Astrocyte of the spinal cord (primary cell): ENCODE measurements around the gene ZKSCAN5.

Experiments
- DNase-seq: peaks from one replicate; pipeline ENCODE4 v3.0.0; 2011; ENCODE audit warnings: low read depth, low spot score
- H3K4me3 ChIP-seq: 2 replicates; pipeline ENCODE4 v1.5.1; 2011; ENCODE audit warnings: low read depth, mild to moderate bottlenecking, low read length, moderate library complexity
- in situ Hi-C: cut with HindIII; loops from 2 replicates; pipeline ENCODE4 v1.10.0; 2017; ENCODE audit warnings: low sequenced_read_pairs
- TF ChIP-seq, protein P1 (sequence below): IDR thresholded peaks from 2 replicates; pipeline ENCODE4 v1.5.1; 2012; ENCODE audit warnings: low read depth, mild to moderate bottlenecking, low read length, inconsistent platforms

ZKSCAN5 gene

DNA sequence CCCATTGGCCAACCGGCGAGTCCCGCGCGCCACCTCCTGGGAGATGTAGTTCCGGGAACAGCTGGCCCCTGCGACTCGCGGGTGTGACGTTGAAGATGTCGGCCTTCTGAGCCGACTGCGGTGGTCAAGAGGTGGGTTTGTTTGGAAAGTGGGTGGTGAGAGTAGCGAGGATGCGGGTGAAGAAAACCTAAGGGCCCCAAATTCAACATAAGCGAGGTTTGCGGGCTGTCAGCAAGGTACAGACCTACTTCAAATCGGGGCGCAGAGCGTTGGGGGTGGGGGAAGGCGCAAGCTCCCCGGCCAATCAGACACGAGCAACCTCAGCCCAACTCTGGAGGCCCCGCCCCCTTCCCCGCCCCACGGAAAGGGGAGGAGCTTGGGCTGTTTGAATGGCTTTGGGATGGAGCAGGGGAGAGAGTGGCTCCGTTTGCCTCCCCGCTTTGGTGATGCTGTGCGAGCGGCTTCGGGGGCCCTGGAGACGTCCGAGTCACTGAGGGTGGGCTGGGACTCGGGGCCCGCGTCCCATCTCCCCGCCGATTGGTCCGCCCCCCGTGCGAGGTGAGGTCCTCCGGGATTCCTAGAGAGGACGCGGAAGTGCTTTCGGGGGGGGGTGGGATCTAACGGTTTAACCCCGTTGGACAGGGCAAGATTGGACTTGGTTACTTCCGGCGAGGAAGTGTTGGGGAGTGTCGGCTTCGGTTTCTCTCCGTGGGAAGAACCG is at the start of gene ZKSCAN5:
Gene ZKSCAN5, plus strand, starts transcription at position 60 of the 721 bp plus-strand sequence. CDS start 1,383 bp downstream, outside the sequence.
- TF ChIP-seq, protein P1, sequence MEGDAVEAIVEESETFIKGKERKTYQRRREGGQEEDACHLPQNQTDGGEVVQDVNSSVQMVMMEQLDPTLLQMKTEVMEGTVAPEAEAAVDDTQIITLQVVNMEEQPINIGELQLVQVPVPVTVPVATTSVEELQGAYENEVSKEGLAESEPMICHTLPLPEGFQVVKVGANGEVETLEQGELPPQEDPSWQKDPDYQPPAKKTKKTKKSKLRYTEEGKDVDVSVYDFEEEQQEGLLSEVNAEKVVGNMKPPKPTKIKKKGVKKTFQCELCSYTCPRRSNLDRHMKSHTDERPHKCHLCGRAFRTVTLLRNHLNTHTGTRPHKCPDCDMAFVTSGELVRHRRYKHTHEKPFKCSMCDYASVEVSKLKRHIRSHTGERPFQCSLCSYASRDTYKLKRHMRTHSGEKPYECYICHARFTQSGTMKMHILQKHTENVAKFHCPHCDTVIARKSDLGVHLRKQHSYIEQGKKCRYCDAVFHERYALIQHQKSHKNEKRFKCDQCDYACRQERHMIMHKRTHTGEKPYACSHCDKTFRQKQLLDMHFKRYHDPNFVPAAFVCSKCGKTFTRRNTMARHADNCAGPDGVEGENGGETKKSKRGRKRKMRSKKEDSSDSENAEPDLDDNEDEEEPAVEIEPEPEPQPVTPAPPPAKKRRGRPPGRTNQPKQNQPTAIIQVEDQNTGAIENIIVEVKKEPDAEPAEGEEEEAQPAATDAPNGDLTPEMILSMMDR, result no peak
- H3K4me3 ChIP-seq, result peak within 1 kb of the TSS; percentile 84
- peak; percentile 99 for DNase-seq
- in situ Hi-C loops, result no loop called here

DNA sequence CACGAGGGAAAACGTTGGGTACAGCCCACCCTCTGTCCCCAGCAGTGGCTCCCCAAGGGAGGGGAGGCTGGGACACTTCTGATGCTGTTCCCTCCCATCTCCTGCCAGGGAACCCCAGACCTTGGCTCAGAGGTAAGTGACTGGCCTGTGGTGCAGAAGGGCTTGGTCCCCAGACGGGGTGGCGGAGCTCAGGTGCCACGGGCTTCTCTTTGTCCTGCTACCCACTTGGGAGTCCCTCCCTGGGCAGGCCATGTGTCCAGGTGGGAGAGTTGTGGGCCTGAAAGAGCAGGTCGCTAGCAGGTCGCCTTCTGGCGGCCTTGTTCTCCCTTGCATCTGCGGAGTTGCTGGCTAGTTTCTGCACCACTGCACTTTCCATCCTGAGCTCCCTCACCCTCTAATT is 48.6 kb upstream of the ZKSCAN5 start:
- DNase-seq, result no peak
- TF ChIP-seq, protein P1, result no peak
- in situ Hi-C loops, result no loop called here
- H3K4me3 ChIP-seq, result no peak overlapping the region

DNA sequence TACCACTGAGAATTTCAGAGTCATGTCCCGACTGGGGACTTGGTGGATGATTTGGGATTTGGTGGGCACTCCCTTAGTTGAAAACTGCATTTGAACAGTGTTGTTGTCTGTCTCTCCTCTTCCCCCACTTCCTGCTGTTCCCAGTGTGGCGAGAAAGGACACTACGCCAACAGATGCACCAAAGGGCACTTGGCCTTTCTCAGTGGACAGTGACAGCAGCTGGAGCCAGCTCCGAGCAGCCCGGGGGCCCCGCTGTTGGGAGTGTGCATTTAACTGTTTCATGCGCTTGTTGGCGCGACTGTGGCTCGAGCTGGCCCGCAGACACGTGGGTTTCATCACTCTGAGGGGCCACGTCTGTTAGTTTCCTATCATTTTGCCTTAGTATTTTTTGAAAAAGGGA is 48.2 kb upstream of the ZKSCAN5 start:
- no peak for DNase-seq
- TF ChIP-seq, protein P1, result no peak
- in situ Hi-C loops, result no loop called here

DNA sequence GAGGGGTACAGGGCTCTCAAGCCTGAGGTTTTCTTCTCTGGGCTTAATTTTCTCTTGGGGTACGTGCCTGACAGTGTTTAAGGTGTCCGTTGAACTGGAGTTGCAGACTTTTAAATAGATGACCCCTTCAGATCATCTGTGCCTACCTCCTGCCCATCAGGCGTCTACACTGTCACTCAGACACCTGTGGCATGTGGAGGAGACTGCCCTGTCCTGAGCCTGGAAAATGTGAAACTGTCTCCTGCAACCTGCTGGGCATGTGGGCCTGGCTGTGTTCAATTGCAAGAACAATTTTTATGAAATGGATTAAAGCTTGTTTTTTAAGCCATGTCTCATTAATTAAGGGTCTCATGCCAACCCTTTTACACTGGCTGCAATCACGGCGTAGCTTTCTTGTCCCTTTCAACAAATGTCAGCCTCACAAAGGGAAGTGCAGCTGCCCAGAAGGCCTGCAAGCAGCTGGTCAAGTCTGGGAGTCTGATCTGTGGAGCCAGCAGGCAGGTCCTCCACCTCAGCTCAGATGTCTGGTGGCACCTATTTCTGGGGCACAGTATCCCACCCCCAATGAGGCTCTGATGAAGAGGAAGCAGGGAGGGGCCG is 47.3 kb upstream of the ZKSCAN5 start:
- no peak overlapping the region for H3K4me3 ChIP-seq
- DNase-seq, result no peak
- TF ChIP-seq, protein P1, result no peak
- in situ Hi-C loops, result no loop called here

More for the DNA sequence above, 48.2 kb upstream of the ZKSCAN5 start:
- H3K4me3 ChIP-seq, result no peak overlapping the region

DNA sequence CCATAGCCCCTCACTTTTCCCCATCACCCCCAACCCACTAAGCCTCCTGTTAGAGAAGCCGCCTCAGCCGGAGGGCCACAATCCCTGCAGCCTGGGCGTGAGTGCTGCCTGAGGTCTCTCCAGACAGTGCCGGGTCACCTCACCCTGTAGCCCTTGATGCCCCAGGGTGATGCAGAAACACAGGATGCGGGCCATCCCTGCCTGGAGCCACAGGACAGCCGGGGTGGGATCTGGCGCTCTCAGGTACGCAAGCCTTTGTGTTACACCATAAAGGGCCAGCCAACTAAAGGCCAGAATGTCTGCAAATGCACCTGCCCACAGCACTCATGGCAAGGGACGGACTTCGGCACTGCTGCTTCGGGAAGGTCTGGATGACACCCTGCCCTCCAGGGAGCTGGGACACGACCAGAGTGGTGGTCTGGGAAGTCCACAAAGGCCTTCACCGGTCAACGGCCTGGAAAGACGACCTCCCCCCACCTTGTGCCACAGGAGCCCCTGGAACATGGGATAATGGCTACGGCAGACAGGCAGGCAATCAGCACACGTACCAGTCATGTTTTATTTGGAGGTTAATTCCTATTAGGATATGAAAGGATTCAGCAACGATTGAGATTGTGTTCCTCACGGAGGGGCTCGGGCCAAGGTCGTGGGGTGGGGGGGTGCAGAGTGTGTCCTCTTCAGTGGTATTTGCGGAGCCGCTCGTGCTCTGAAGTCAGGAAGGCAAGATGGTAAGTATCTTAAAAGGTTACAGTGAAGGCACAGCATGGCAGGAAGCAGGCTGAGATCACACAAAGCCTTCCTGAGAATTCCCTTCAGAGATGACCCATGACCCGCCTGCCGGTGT is 46.6 kb upstream of the ZKSCAN5 start:
- no peak overlapping the region for H3K4me3 ChIP-seq
- in situ Hi-C loops, result no loop called here
- TF ChIP-seq, protein P1, result no peak
- DNase-seq, result no peak

DNA sequence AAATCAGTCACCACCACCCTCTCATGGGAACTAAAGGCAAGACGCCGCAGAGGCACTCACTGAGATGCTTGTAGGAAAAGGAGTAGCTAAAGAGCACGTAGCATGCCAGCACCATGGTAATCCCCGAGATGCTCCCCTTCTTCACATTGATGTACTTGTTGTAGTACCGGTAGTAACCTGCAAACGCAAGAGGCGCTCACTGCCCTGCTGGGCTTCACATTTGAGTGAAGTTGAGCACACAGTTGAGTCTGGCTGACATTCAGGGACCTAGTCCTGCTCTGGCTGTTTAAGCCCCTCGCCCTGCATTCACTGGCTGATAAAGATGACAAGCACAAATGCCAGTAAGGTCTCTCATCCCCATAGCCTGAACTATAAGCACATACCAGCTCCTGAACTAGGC is 45.4 kb upstream of the ZKSCAN5 start:
- no peak overlapping the region for H3K4me3 ChIP-seq
- TF ChIP-seq, protein P1, result peak; percentile 40
- no peak for DNase-seq
- in situ Hi-C loops, result no loop called here
